Fibroblast of upper back skin (primary cell): ENCODE measurements around the gene TMEM201.
A peak's percentile ranks its signal among the peaks of the same experiment; 100 is the strongest.
"Not testable (repeated sequence)": the region's sequence is repeated elsewhere in the genome, so short reads cannot be mapped to it uniquely, and the experiment has no call there.

Experiments used
- DNase-seq: peaks from one replicate; pipeline ENCODE4 v3.0.0-alpha.2; 2013

TMEM201 gene

GRCh38 chr1:9601942-9602793 lies 13.5 kb downstream of the TMEM201 start:
- DNase-seq, result no peak

GRCh38 chr1:9602794-9603167 lies 14.1 kb downstream of the TMEM201 start:
- no peak for DNase-seq

GRCh38 chr1:9603307-9603706 lies 14.6 kb downstream of the TMEM201 start:
- DNase-seq, result no peak

- no peak for DNase-seq
Observed at GRCh38 chr1:9603766-9604753, 15.3 kb downstream of the TMEM201 start.

- DNase-seq, result no peak
Observed at GRCh38 chr1:9604836-9605235, 16.1 kb downstream of the TMEM201 start.

- DNase-seq, result no peak
Observed at GRCh38 chr1:9605946-9606455, 17.3 kb downstream of the TMEM201 start.

GRCh38 chr1:9606458-9606857 lies 17.7 kb downstream of the TMEM201 start:
- no peak for DNase-seq

GRCh38 chr1:9606948-9607347 lies 18.2 kb downstream of the TMEM201 start:
- no peak for DNase-seq

- DNase-seq, result no peak
Observed at GRCh38 chr1:9607352-9607751, 18.6 kb downstream of the TMEM201 start.

- no peak for DNase-seq
Observed at GRCh38 chr1:9609998-9610397, 21.3 kb downstream of the TMEM201 start.

- DNase-seq, result no peak
Observed at GRCh38 chr1:9610548-9610947, 21.8 kb downstream of the TMEM201 start.

- DNase-seq, result no peak
Observed at GRCh38 chr1:9611716-9612115, 23.0 kb downstream of the TMEM201 start.

GRCh38 chr1:9612162-9612845 lies 23.6 kb downstream of the TMEM201 start:
- DNase-seq, result no peak

GRCh38 chr1:9612871-9613624 lies 24.3 kb downstream of the TMEM201 start:
- no peak for DNase-seq

- DNase-seq, result no peak
Observed at GRCh38 chr1:9613625-9614299, 25.1 kb downstream of the TMEM201 start.

- peak; percentile 29 for DNase-seq
Observed at GRCh38 chr1:9615316-9616063, 26.8 kb downstream of the TMEM201 start.

- DNase-seq, result no peak
Observed at GRCh38 chr1:9618909-9619679, 30.4 kb downstream of the TMEM201 start.

- no peak for DNase-seq
Observed at GRCh38 chr1:9621032-9621431, 32.3 kb downstream of the TMEM201 start.

GRCh38 chr1:9624081-9624480 lies 35.4 kb downstream of the TMEM201 start:
- DNase-seq, result no peak

- DNase-seq, result not testable (repeated sequence)
Observed at GRCh38 chr1:9625030-9625429, 36.3 kb downstream of the TMEM201 start.
